Activated CD4-positive, alpha-beta T cell treated with anti-CD3 and anti-CD28 coated beads for 1 hour (primary cell): Measurements from ENCODE around the gene WWOX.

Source experiments
- DNase-seq: peaks from one replicate; pipeline ENCODE4 v3.0.0-alpha.2; 2020

The WWOX gene

DNA sequence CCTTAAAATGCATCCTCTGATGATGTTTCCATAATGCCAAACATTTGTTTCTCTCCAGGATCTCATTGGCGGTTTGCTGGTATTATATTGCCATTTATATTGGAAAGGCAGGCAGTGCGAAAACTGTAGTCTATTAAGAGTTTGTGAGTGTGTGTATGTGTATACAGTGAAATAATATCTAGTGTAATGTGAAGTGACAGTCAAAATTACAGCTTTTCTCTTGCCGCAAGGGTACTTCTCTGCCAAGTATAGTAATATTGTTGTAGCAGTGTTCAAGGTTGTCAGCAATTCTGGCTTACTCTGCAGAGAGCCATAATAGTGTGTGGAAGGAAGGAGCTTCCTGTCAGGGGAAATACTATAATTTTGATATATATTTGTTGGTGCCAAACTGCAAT lies 178.6 kb downstream of the WWOX start:
- DNase-seq: no peak

GRCh38 chr16:78281115-78281514 lies 181.7 kb downstream of the WWOX start:
- DNase-seq: no peak

DNA sequence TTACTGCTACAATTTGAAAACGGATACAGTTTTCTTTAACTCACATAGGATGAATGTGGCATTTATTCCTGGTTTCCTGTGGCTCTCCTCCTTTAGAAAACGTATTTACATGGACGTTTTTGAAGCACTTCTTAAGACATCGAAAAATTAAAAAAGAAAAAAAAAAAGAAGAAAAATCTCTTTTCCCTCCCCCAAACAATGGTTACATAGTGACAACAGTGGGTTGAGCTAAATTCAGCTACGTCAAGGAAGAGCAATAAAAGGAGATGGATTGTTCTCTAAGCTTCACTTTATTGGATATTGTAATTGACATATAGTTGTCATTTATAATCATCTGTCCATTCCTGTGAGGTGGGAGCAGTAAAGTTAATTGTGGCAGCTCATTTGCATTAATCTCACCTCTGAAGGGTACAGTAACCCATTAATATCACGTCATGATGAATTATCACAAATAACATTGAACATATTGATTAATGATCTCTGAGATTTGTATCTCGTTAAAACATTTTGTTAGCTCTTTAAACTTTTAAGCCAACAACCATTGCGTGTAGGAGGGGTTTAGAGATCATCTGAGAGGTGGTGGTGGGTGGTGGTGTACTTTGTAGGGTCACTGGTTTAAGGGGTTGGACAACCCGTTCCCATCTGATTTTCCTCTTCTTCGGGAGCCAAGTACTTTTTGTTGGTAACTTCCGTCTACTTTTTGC lies 184.2 kb downstream of the WWOX start:
- no peak for DNase-seq

DNA sequence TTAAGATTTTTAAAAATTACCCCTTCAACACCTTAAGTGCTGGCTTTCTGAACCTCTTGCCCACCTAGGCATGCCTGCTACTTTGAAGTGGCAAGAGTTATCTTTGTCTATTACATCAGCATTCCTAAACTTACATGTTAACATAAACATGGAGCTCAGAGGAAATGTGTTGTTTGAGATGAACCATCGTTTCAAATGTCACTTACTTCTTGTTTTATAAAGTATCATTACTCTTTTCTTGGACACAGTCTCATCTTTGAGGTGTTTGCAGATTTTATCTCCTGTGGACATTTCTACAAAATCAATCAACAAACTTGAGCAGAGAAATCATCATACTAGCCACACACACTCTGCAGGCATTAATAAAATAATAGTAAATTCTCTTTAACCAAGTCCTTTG lies 184.9 kb downstream of the WWOX start:
- DNase-seq: no peak

GRCh38 chr16:78284957-78285434 lies 185.5 kb downstream of the WWOX start:
- DNase-seq: no peak

GRCh38 chr16:78285437-78285922 lies 186.0 kb downstream of the WWOX start:
- DNase-seq: no peak

DNA sequence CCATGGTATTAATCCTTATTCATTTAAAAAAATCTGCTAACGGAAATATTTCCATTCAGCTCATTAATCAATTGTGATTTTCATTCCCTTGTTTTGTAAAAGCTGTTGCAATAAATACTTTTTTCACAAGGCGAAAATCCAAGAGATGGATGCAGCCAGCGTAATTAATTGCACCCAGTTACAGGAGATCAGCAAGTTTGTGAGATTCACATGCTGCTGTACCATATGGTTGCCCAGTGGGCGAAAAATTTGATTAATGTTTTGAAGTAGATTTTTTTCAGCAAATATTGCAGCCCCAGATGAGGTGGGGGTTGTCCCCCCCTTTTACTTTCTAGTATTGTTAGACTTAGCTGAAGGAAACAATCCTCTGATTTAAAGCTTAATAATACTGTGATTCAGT lies 186.6 kb downstream of the WWOX start:
- DNase-seq: no peak

- no peak for DNase-seq
These were observed 189.4 kb downstream of the WWOX start for GRCh38 chr16:78288888-78289287.

GRCh38 chr16:78289373-78289772 lies 189.9 kb downstream of the WWOX start:
- no peak for DNase-seq

DNA sequence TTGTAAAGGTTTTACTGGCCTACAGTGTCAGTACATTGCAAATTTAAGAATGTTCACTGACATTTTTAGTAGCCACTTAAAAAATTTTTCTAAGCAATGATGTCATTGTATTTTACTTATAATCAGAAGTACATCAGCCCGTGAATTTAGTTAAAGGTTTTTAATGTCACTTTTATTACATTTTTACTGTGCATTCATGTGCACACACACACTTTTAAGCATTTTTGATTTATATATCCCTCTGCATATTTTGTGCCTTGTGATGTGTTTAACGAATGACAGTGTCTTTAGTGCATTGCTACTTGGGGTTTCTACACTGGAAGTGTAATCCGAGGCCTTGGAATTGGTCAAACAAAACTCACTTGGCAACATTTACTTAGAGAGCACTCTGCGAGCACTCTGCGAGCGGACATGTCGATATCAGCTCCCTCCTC lies 190.4 kb downstream of the WWOX start:
- no peak for DNase-seq

DNA sequence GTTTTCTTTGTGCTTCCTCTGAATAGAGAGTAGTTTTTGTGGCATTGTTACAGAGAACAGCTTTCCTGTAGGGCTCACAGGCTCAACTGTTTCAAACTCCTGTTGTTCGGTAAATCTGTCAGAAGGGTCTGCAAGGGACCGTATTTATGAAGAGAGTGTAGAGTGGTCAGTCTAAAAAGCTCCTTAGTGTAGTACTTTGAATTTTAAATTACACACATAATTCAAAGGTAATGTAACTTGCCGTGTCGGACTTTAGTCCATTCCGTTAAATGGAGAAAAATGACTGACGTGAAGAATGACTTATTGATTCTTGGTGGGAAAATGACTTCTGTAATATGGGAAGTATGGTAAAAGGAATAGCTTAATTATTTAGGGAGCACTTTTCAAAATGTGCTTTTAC lies 190.9 kb downstream of the WWOX start:
- DNase-seq: no peak

DNA sequence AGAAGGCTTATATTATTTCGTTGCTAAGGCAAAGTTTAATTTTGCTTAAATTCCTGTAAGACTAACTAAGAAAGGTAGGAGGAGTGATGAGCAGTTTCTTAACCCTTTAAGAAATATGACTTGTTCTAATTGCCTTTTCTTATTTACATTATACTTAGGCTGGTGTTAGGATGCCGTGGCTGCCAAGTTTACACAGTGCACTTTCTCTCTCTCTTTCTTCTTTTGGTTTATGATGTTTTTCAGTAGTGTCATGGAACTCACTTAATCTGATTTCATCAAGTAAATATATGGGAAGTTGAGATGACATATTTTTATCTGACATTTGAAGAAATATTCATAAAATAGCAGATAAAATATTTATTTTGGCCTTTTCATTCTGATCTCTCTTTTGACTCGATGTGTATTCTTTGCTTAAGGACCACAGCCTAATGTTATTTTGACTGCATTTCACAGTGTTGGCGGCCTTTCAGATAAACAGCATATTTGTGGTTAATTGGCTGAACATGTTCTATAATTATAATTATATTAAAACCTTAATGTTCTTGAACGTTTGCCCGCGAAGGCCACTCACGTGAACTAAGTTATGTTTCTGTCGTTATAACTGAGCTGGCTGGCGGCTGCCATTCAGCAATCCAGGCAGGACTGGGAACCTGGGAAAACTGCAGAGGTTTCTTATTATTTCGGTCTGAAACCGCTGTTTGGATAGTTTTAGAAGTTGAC lies 191.6 kb downstream of the WWOX start:
- DNase-seq: no peak

DNA sequence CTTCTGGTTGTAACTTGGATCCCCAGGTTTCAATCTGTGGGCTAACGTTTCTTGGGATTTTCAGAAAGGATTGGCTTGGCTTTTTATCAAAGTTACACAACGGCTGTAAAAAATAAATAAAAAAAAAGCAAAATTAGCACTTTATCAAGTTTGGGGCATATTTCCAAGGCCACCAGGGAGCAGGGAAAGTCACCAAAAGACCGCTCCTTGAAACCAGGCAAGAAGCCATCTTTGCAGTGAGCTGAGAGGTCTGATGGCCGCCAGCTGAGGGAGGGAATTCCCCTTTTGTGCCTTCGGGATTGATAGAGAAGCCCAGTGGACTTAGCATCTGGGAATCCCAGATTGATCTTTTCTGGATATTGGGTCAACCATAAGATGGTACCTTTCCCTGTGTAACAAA lies 192.2 kb downstream of the WWOX start:
- DNase-seq: no peak

- DNase-seq: no peak
These were observed 192.8 kb downstream of the WWOX start for GRCh38 chr16:78292086-78292843.

DNA sequence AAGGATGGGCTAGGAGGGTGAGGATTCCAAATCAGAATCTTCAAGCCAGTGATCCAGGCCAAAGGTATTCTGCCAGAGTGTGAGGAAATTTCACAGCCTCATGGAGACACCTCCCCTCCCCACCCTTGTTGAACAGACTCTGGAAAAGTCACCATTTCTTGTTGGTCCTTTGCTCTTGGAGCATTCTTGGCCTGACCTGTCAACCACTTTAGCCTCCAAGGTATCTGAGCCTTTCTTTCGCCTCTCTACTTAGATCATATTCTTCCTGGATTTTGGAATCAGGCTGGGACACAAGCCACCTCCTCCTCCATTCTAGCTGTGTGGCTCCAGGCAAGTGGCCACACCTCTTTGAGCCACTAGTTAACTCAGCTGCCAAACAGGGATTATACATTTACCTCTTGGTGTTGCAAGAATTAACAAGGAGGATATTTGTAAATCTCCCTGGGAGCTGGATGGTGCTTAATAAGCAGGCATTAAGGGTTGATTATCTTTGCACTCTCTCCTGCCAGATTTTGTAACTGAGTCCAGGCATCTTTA lies 193.5 kb downstream of the WWOX start:
- DNase-seq: no peak

GRCh38 chr16:78294538-78295225 lies 195.2 kb downstream of the WWOX start:
- no peak for DNase-seq

DNA sequence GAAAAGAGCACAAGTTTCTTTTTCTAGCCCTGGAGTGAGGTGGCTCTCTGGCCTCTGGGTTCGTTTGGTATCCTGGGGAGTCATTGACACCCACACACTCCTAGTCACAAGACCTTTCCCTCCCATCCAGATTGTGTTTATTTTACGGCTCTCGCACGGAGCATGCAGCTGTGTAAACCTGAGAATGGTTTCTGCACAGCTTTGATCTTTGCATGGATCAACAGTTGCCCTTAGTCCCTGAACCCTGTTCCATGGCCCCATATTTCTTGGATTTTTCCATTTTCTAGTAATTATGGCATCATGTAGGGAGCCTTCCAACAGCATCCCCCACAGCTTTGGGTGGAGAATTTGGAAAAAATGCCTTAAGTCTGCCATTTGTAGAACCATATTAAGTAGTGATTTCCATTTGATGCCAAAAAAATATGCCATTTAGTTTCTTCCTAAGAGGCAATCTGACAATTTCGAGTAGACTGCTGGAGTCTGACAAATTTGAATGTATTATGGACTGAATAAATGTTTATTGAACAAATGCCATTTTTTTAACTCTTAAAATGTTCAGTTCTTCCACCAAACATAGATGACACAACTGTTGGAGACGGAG lies 197.7 kb downstream of the WWOX start:
- DNase-seq: no peak

DNA sequence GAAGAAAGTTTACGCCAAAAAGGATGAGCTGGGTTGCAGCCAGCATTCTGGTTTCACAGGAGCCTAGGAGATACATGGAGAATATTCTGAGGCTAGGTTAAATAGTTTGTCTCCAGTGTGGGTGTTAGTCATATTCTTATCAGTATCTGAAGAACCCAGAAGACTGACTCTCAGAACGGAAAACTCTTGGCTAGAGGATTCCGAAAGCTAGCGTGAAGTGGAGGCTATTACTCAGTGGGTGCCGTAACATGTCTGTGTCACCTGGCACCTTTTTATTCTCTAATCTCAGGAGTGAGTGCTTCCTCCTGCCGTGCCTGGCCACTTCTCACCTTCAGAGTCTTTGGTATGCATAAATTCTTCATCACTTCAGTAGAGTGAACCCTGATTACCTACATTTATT lies 199.5 kb downstream of the WWOX start:
- no peak for DNase-seq

DNA sequence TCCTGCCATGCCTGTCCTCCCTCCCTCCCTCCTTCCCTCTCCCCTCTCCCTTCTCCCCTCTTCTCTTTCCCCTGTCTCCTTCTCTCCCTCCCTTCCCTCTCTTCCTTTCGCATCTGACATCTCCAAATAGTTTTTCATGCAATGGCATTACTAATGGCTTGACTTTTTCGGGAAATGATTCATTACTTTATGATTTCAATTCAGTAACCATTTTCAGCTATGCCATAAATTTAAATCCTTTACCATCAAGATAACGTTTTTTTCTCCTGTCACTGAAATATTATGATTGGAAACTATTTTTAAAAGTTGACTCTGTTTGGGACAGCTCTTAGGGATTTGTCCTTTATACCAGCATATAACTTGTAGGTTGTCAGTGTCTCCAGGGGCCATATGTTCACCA lies 201.0 kb downstream of the WWOX start:
- no peak for DNase-seq

DNA sequence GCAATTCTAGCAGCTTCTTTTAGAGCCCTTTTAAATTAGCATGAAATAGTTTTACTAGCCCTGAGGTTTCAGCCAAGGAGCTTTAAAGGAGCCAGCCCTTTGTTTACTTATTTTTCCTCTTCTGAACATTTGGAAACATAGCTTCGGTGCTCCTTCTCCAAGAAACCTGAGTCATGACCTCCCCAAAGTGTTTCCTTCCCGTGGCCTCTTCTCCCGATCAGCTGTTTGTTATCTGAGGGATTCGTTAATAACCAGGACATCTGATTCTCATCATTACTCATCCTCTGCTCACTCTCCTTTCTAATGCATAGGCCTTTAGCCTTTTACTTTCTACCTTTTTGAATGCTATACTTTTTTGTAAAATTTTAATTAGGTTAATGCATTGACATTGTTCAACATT lies 204.5 kb downstream of the WWOX start:
- no peak for DNase-seq

GRCh38 chr16:78306361-78306760 lies 206.9 kb downstream of the WWOX start:
- no peak for DNase-seq

GRCh38 chr16:78307824-78308528 lies 208.5 kb downstream of the WWOX start:
- no peak for DNase-seq
